Measurements from ENCODE around the gene PMS2.
"Not testable (repeated sequence)": the region's sequence is repeated elsewhere in the genome, so short reads cannot be mapped to it uniquely, and the experiment has no call there.

PMS2 gene
- 18.8 to 40.7 (median 35.5) reads per million in 9 experiments for total RNA-seq

- peaks cover 14 to 24% of the 10 kb centered on the region in 2 donors for H3K4me1 Mint-ChIP-seq (ENCODE audit: low read depth in 2 of 2)
- peak; percentile 87 for ATAC-seq (replicated peaks)
- peak; percentile 94 to 96 (median 95) for DNase-seq
These were observed at the start of gene PMS2, which contains the start of gene AIMP2 for GRCh38 chr7:6008668-6009611. PMS2 (minus strand) TSS chr7:6009049; CDS start chr7:6009019, 30 bp downstream. AIMP2 (plus strand) TSS chr7:6009272; CDS start chr7:6009364, 92 bp downstream.

GRCh38 chr7:6057316-6058129, 48.7 kb upstream of the PMS2 start:
- no peaks in the 10 kb centered on the region for H3K27me3 Mint-ChIP-seq
- DNase-seq (no peak), ATAC-seq (replicated peaks) (no peak)
- peaks cover 14 to 25% of the 10 kb centered on the region in 2 donors for H3K4me1 Mint-ChIP-seq (ENCODE audit: low read depth in 2 of 2)
- H3K9me3 Mint-ChIP-seq, result no peaks in the 10 kb centered on the region
- peaks cover 49% of the 10 kb centered on the region for H3K36me3 Mint-ChIP-seq (ENCODE audit: insufficient read depth)
- peak overlapping the region; percentile 93 to 95 for H3K27ac Mint-ChIP-seq
- H3K4me3 Mint-ChIP-seq, result peak overlapping the region; percentile 92 to 93

More at GRCh38 chr7:6008668-6009611, at the start of gene PMS2, which contains the start of gene AIMP2:
- H3K27me3 Mint-ChIP-seq, result no peaks in the 10 kb centered on the region
- H3K4me3 Mint-ChIP-seq, result peak within 1 kb of the TSS; percentile 83 to 88
- peaks cover 11% of the 10 kb centered on the region for H3K36me3 Mint-ChIP-seq (ENCODE audit: insufficient read depth)
- peak within 1 kb of the TSS; percentile 87 to 93 for H3K27ac Mint-ChIP-seq
- H3K9me3 Mint-ChIP-seq, result no peaks in the 10 kb centered on the region

- Mint-ChIP-seq H3K9me3 (no peaks in the 10 kb centered on the region), H3K4me1 (ENCODE audit: low read depth in 2 of 2) (peaks cover 14 to 25% of the 10 kb centered on the region in 2 donors), H3K4me3 (no peak overlapping the region), H3K27me3 (no peaks in the 10 kb centered on the region), H3K36me3 (ENCODE audit: insufficient read depth) (peaks cover 58% of the 10 kb centered on the region), H3K27ac (no peak overlapping the region)
- no peak for DNase-seq
- no peak for ATAC-seq (replicated peaks)
These were observed 47.8 kb upstream of the PMS2 start for GRCh38 chr7:6056616-6057015.

GRCh38 chr7:6051185-6051584, 42.3 kb upstream of the PMS2 start:
- H3K27me3 Mint-ChIP-seq; DNase-seq; ATAC-seq (replicated peaks); H3K9me3 Mint-ChIP-seq; H3K4me3 Mint-ChIP-seq; H3K4me1 Mint-ChIP-seq (ENCODE audit: low read depth in 2 of 2): not testable (repeated sequence)
- H3K36me3 Mint-ChIP-seq (ENCODE audit: insufficient read depth), result peaks cover 88% of the 10 kb centered on the region
- peak overlapping the region in 1 of 2 donors; percentile 23 for H3K27ac Mint-ChIP-seq

- no peaks in the 10 kb centered on the region for H3K27me3 Mint-ChIP-seq
- H3K27ac Mint-ChIP-seq, result no peak overlapping the region
- peaks cover 0 to 6% of the 10 kb centered on the region in 2 donors for H3K4me1 Mint-ChIP-seq (ENCODE audit: low read depth in 2 of 2)
- H3K4me3 Mint-ChIP-seq, result no peak overlapping the region
- H3K9me3 Mint-ChIP-seq, result no peaks in the 10 kb centered on the region
- ATAC-seq (replicated peaks) (no peak), DNase-seq (no peak)
- H3K36me3 Mint-ChIP-seq (ENCODE audit: insufficient read depth), result peaks cover 91% of the 10 kb centered on the region
These were observed 40.9 kb upstream of the PMS2 start for GRCh38 chr7:6049780-6050179.

DNA sequence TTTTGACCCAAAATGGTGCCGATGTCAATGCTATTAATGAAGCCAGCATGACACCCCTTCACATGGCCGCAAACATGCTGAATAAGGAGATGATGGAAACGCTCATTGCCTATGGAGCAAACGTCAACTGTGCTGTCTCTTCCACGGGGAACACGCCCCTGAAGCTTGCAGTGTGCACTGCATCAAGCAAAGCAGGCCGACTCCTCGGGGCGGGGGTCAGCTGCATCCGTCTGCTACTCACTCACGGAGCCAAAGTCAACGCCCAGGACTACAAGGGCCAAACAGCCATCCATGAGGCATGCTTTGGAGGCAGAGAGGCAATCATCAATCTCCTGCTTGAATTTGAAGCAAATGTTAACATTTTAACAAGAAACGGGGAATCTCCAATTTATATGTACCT, 26.8 kb upstream of the PMS2 start:
- DNase-seq, result no peak
- Mint-ChIP-seq H3K4me1 (ENCODE audit: low read depth in 2 of 2) (peaks cover 15 to 20% of the 10 kb centered on the region in 2 donors), H3K4me3 (no peak overlapping the region), H3K9me3 (no peaks in the 10 kb centered on the region), H3K36me3 (ENCODE audit: insufficient read depth) (peaks cover 64% of the 10 kb centered on the region), H3K27ac (no peak overlapping the region), H3K27me3 (no peaks in the 10 kb centered on the region)
- ATAC-seq (replicated peaks), result no peak

GRCh38 chr7:6035165-6035564, 26.3 kb upstream of the PMS2 start:
- H3K4me3 Mint-ChIP-seq, result no peak overlapping the region
- H3K27me3 Mint-ChIP-seq, result no peaks in the 10 kb centered on the region
- H3K36me3 Mint-ChIP-seq (ENCODE audit: insufficient read depth), result peaks cover 58% of the 10 kb centered on the region
- peaks cover 15 to 20% of the 10 kb centered on the region in 2 donors for H3K4me1 Mint-ChIP-seq (ENCODE audit: low read depth in 2 of 2)
- ATAC-seq (replicated peaks) (no peak), DNase-seq (no peak)
- no peak overlapping the region for H3K27ac Mint-ChIP-seq
- H3K9me3 Mint-ChIP-seq, result no peaks in the 10 kb centered on the region

DNA sequence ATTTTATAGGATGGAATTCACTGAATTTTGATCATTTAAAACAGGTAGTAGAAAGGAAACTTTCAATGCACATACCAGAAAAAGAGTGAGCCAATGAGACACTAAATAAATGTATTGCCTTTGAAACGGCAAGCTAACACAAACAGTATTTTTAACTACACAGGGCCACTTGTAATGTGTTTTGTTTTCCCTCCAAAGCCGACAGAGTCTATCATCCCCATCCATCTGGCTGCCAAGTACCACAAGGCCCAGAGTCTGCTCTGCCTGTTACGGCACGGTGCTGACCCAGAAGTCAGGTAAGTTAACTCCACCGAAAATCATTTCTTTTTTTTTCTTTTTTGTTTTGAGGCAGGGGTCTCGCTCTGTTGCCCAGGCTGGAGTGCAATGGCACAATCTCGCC, 23.8 kb upstream of the PMS2 start:
- Mint-ChIP-seq H3K27ac (peak overlapping the region; percentile 60 to 78), H3K4me1 (ENCODE audit: low read depth in 2 of 2) (peaks cover 15 to 20% of the 10 kb centered on the region in 2 donors), H3K9me3 (no peaks in the 10 kb centered on the region), H3K4me3 (peak overlapping the region; percentile 42 to 75), H3K36me3 (ENCODE audit: insufficient read depth) (peaks cover 53% of the 10 kb centered on the region), H3K27me3 (no peaks in the 10 kb centered on the region)
- DNase-seq, result no peak
- ATAC-seq (replicated peaks), result no peak

GRCh38 chr7:6032167-6032566, 23.3 kb upstream of the PMS2 start:
- Mint-ChIP-seq H3K27ac (peak overlapping the region; percentile 60 to 78), H3K4me3 (peak overlapping the region; percentile 64 to 75), H3K27me3 (no peaks in the 10 kb centered on the region), H3K36me3 (ENCODE audit: insufficient read depth) (peaks cover 53% of the 10 kb centered on the region), H3K4me1 (ENCODE audit: low read depth in 2 of 2) (peaks cover 15 to 23% of the 10 kb centered on the region in 2 donors), H3K9me3 (no peaks in the 10 kb centered on the region)
- ATAC-seq (replicated peaks), result peak; percentile 98
- peak in 1 of 3 experiments; percentile 9 for DNase-seq

- H3K9me3 Mint-ChIP-seq, result no peaks in the 10 kb centered on the region
- H3K4me1 Mint-ChIP-seq (ENCODE audit: low read depth in 2 of 2), result peaks cover 19 to 27% of the 10 kb centered on the region in 2 donors
- H3K27ac Mint-ChIP-seq, result peak overlapping the region; percentile 60 to 78
- H3K4me3 Mint-ChIP-seq, result peak overlapping the region; percentile 64 to 75
- ATAC-seq (replicated peaks), result peak; percentile 58
- no peaks in the 10 kb centered on the region for H3K27me3 Mint-ChIP-seq
- H3K36me3 Mint-ChIP-seq (ENCODE audit: insufficient read depth), result peaks cover 48% of the 10 kb centered on the region
- no peak for DNase-seq
These were observed 22.7 kb upstream of the PMS2 start for GRCh38 chr7:6031567-6031966.

GRCh38 chr7:6030988-6031387, 22.1 kb upstream of the PMS2 start, which contains the start of gene ANKRD61:
ANKRD61 (plus strand) TSS chr7:6031376; CDS start chr7:6031376, 0 bp downstream.
- H3K27me3 Mint-ChIP-seq, result no peaks in the 10 kb centered on the region
- no peak for DNase-seq
- no peaks in the 10 kb centered on the region for H3K9me3 Mint-ChIP-seq
- H3K27ac Mint-ChIP-seq, result peak within 1 kb of the TSS; percentile 60 to 78
- peaks cover 48% of the 10 kb centered on the region for H3K36me3 Mint-ChIP-seq (ENCODE audit: insufficient read depth)
- H3K4me3 Mint-ChIP-seq, result peak within 1 kb of the TSS; percentile 64 to 75
- peaks cover 25 to 32% of the 10 kb centered on the region in 2 donors for H3K4me1 Mint-ChIP-seq (ENCODE audit: low read depth in 2 of 2)
- no peak for ATAC-seq (replicated peaks)

GRCh38 chr7:6028563-6028962, 19.7 kb upstream of the PMS2 start:
- Mint-ChIP-seq H3K9me3 (no peaks in the 10 kb centered on the region), H3K36me3 (ENCODE audit: insufficient read depth) (peaks cover 51% of the 10 kb centered on the region), H3K27me3 (no peaks in the 10 kb centered on the region), H3K4me3 (no peak overlapping the region), H3K27ac (peak overlapping the region in 1 of 2 donors; percentile 51), H3K4me1 (ENCODE audit: low read depth in 2 of 2) (peaks cover 25 to 35% of the 10 kb centered on the region in 2 donors)
- ATAC-seq (replicated peaks) (no peak), DNase-seq (no peak)

- Mint-ChIP-seq H3K4me1 (ENCODE audit: low read depth in 2 of 2) (peaks cover 21 to 32% of the 10 kb centered on the region in 2 donors), H3K4me3 (no peak overlapping the region), H3K27ac (peak overlapping the region; percentile 88 to 93), H3K36me3 (ENCODE audit: insufficient read depth) (peaks cover 55% of the 10 kb centered on the region), H3K9me3 (no peaks in the 10 kb centered on the region), H3K27me3 (no peaks in the 10 kb centered on the region)
- DNase-seq (no peak), ATAC-seq (replicated peaks) (no peak)
These were observed 19.0 kb upstream of the PMS2 start for GRCh38 chr7:6027806-6028365.
